Mucosa of stomach (tissue), 1 donor: ENCODE measurements around the gene EFCAB12.

Source experiments
- H3K27me3 ChIP-seq: one replicate; pipeline ENCODE4 v1.7.0; 2013; ENCODE audit warnings: mild to moderate bottlenecking, low read length; ENCODE audit not compliant: control insufficient read depth, insufficient read depth
- H3K36me3 ChIP-seq: one replicate; pipeline ENCODE4 v1.7.0; 2013; ENCODE audit warnings: low read length; ENCODE audit not compliant: control insufficient read depth, insufficient read depth
- H3K4me1 ChIP-seq: one replicate; pipeline ENCODE4 v1.7.0; 2013; ENCODE audit warnings: mild to moderate bottlenecking, low read length; ENCODE audit not compliant: control insufficient read depth, insufficient read depth
- H3K4me3 ChIP-seq: one replicate; pipeline ENCODE4 v1.7.0; 2013; ENCODE audit warnings: low read length
- H3K9ac ChIP-seq: one replicate; pipeline ENCODE4 v1.7.0; 2013; ENCODE audit warnings: mild to moderate bottlenecking, low read length, moderate library complexity
- H3K9me3 ChIP-seq: one replicate; pipeline ENCODE4 v1.7.0; 2013; ENCODE audit warnings: mild to moderate bottlenecking, low read length, moderate library complexity; ENCODE audit not compliant: control insufficient read depth
- donor health status: Pancreatic carcinoma.

Gene EFCAB12

DNA sequence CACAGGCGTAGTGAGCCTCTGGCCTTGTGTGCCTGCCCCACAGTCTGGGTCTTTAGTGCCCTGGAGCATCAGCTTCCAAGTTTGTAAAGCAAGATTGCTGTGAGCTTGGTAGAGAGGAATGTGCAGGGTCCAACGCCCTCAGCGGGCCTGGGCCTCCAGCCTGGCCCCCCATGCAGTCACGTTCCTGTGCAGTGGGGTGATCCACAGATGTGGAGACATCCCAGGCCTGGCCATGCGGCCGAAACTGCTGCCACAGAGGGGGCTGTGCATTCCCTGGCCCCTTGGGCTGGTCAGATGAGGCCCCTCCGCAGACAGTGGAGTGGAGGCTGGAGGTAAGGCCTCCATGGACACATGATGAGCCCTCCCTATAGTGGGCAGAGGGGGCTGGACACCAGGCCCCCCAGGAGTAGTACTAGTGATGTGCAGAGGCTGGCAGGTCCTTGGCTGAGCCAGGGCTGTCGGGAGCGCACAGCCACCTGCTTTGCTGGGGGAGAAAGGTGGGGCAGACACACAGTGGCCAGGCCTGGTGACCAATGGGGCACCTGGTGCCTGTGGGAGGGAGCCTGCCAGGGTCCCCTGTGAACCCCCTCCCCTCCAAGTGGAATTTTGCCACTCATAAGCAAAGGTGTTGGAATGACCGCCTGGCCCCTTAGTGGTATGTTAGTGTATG lies 71.5 kb downstream of the EFCAB12 start:
- Histone ChIP-seq H3K27me3 (no peaks in the 10 kb centered on the region), H3K4me3 (no peak overlapping the region), H3K9me3 (no peaks in the 10 kb centered on the region), H3K4me1 (no peaks in the 10 kb centered on the region), H3K36me3 (no peaks in the 10 kb centered on the region), H3K9ac (no peak overlapping the region)

DNA sequence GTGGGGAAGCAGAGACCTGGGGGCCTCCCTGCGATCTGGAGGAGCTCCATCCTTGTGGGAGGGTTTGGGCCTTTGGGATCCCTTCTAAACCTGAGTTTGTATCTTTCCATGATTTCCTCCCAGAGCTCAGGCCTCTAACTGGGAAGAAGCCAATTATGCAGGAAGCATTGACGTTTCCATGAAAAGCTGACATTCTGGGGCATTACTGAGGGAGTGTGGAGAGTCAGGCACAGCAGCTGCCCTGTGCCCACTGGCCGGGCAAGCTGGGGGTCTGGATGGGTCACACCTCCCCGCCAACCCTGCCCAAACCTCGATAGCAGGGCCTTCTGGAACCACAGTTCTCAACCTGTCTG lies 74.9 kb downstream of the EFCAB12 start:
- H3K9me3 ChIP-seq = no peaks in the 10 kb centered on the region
- no peaks in the 10 kb centered on the region for H3K36me3 ChIP-seq
- no peak overlapping the region for H3K9ac ChIP-seq
- no peak overlapping the region for H3K4me3 ChIP-seq
- no peaks in the 10 kb centered on the region for H3K4me1 ChIP-seq
- H3K27me3 ChIP-seq = no peaks in the 10 kb centered on the region

DNA sequence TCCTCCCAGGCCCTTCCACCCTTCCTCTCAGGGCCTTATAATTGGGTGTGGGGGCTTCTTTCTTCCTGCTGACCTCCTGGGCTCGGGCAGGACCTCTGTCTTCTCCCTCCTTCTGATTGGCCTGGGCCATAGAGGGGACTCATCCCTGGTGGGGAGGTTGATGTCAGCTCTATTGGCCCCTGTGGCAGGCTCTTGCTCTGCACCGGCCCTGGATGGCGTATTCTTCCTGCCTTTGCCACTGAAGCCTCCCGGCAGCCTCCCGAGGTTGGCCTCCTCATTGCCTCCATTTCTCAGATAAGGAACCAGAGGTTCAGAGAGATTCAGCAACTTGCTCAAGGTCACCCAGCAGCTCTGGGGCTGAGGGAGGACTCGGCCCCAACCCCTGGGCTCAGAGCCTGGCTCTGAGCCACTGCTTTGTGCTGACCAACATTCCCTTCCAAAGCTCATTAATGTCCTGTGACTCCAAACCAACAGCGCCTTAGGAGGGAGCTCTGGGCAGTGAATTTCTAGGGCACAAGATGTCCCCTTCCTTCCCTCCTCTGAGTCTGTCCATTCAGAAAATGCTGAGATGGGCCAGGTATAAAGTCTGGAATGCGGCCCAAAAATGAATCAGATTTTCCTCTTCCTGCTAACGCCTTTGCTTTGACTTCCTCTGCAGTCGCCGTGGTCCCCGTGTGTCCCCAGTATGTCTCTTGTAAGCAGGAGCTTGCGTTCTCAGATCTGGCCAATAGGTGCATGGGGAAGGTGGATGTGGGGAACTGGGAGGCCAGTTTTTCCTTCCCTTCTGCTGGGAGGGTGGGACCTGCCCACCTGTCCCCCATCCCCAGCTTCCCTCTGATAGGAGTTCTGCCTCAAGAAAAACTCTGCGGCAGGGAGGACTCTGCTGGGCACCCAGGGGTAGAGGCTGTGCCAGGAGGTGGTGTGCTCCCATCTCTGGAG lies 75.5 kb downstream of the EFCAB12 start:
- Histone ChIP-seq H3K4me3 (no peak overlapping the region), H3K9me3 (no peaks in the 10 kb centered on the region), H3K27me3 (no peaks in the 10 kb centered on the region), H3K9ac (no peak overlapping the region), H3K36me3 (no peaks in the 10 kb centered on the region), H3K4me1 (no peaks in the 10 kb centered on the region)

DNA sequence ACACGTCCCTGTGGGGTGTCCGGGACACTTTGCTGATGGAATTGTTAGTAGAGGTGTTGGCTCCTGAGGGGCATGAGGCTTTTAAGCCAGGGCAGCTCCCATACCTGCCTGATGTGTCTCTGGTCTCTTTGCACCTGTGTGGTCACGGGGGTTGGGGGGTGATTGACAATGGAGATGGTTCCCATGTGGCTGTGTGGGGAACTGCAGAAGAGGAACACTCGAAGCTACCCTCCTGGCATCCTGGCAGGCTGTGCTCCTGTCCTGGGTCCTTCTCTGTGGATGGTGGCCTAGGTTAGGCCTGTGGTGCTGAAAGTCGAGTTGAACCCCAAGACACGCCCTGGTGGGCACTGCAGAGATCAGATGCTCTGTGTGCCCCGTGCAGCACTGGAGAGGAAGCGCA lies 76.4 kb downstream of the EFCAB12 start:
- H3K9me3 ChIP-seq = no peaks in the 10 kb centered on the region
- no peak overlapping the region for H3K9ac ChIP-seq
- peaks cover 2% of the 10 kb centered on the region for H3K4me1 ChIP-seq
- no peaks in the 10 kb centered on the region for H3K27me3 ChIP-seq
- H3K4me3 ChIP-seq = no peak overlapping the region
- no peaks in the 10 kb centered on the region for H3K36me3 ChIP-seq
